NCI-H748 (cell line): ENCODE results near the gene MAPK8.

Source experiments
- DNase-seq: peaks from one replicate; lab custom pipeline; 2025; ENCODE audit not compliant: unreplicated experiment; lab: John Stamatoyannopoulos, UW

Gene MAPK8

DNA sequence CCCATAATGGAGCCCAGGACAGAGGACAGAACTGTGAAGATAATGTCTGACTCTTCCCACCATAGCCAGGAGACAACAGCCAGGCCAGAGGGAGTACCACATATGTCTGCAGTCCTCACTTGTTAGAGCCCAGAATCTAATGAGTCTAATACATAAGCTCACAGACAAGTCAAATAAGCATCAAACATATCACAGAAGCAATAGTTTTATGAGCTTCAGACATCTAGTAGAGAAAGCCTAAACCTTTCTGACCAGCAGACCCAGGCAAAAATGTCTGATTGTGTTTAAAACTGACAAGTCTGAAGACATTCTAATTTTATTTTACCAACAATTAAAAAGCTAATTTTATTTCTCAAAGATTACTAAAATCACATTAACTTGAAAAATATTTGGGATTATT is 75.5 kb downstream of the MAPK8 start:
- DNase-seq, result no peak

GRCh38 chr10:48382982-48383381 is 76.5 kb downstream of the MAPK8 start:
- no peak for DNase-seq

DNA sequence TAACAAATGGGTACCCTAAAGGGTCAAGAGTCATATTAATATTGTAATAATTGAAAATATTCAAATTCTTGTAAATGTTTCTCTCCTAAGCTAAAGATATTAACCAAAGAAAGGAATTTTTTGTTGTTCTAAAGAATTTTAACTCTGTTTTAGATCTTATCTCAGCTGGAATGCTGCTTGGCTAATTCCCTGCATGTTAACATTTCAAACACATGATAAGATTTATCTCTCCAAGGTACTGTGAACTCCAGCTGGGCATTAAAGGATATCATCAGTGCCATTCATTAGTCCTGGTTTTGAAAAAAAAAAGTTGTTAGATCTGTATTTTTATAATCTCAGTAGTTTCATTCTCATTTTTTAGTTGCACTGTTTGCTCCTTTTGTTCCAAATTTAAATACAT is 76.9 kb downstream of the MAPK8 start:
- no peak for DNase-seq

- no peak for DNase-seq
Measured at GRCh38 chr10:48384699-48384982, 78.2 kb downstream of the MAPK8 start.

DNA sequence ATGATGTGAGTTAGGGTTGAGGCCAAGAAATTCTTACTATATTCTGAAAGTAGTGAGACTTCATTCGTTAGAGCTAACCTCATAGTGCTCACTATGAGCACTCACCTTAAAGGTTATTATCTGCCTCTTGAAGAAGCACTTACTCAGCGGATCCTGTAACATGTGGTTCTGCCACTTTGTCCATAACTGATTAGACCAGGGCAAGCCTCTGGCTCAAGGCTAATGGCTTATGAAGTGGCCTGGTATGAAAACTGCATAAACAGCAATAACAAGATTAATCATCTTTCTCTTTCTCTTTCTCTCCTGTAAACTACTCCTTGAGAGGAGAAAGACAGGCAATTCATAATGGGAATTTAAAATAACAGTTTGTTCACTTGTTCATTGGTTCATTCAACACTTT is 82.8 kb downstream of the MAPK8 start:
- DNase-seq, result no peak

GRCh38 chr10:48389846-48390557 is 83.5 kb downstream of the MAPK8 start:
- no peak for DNase-seq

DNA sequence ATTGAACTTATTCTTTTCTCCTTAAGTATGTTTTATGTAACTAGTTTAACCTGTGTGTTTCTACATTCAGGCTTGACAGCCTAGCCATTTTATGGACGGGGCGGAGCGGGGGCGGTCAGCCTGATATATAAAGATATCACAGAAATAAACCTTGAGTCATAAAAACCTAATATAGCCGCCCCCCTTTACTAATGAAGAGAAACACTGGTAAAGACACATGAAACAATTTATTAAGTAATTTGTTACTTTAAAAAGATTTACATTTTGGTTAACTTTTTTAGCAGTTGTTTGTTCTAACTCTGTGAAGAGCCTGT is 84.0 kb downstream of the MAPK8 start:
- no peak for DNase-seq

- DNase-seq, result no peak
Measured at GRCh38 chr10:48390933-48391845, 84.7 kb downstream of the MAPK8 start.

GRCh38 chr10:48391994-48392393 is 85.5 kb downstream of the MAPK8 start:
- DNase-seq, result no peak

DNA sequence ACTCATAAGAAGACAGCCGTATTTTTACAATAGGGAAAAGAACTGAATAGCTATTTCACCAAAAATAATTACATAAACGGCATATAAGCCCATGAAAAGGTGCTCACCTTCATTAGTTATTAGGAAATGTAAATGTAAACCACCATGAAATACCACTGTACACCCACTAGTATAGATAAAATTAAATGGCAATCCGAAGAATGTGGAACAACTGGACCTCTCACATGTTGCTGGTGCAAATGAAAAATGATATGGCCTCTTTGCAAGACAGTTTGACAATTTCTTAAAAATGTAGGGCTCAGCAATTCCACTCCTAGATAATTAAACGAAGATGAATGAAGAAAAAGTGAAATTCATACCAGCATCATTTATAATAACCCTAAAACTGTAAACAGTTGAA is 91.8 kb downstream of the MAPK8 start:
- no peak for DNase-seq

- DNase-seq, result no peak
Measured at GRCh38 chr10:48399056-48399541, 92.6 kb downstream of the MAPK8 start.

DNA sequence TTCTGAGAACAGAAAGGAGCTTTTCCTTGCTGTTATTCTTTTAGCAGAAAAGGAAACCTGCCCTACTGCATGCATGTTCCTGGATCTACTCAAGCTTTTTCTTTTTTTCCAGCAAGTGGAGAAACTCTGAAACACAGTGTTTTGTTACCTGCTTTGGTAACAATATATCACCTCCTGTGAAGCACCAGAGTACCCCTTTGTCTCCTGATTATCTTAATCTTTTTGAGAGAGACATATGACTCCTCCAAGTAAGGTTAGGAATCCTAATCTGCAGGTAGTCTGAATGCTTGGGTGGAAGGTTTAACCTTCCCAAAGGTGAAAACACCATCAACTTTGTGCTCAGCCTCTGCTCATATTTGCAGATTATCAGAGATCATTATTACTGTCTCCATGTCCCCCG is 93.1 kb downstream of the MAPK8 start:
- no peak for DNase-seq

GRCh38 chr10:48400129-48400849 is 93.8 kb downstream of the MAPK8 start:
- no peak for DNase-seq

GRCh38 chr10:48400850-48401220 is 94.4 kb downstream of the MAPK8 start:
- no peak for DNase-seq

DNA sequence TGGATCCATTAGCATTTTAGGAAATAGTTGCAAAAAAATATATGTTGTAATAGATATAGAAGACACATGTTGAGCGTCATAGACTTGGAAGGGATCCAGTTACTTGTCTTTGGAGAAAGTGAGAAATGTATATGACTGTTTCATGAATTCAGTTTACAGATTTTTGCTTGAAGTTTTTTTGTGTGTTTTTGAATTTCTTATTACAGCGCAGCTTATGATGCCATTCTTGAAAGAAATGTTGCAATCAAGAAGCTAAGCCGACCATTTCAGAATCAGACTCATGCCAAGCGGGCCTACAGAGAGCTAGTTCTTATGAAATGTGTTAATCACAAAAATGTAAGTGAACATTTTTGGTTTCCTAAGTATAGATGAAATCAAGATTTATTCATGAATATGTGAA is 98.2 kb downstream of the MAPK8 start:
- no peak for DNase-seq

DNA sequence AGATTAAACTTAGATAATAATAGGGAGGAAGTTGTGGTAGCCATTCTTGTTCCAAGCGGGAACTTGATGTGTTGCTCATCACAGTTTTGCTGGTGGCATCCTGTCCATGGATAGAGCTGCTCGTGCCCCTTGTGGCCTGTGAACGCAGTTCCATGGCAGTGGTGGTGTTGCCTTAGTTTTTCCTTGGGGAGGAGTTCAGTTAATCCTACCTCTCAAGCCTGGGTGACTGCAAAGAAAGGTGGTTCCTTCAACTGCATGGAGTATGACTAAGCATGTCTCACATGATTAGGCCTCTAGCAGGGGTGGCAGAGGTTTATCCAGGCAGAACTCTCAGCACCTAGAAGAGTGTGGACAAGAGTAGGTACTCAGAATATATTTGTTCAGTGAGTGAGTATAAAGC is 99.7 kb downstream of the MAPK8 start:
- no peak for DNase-seq

DNA sequence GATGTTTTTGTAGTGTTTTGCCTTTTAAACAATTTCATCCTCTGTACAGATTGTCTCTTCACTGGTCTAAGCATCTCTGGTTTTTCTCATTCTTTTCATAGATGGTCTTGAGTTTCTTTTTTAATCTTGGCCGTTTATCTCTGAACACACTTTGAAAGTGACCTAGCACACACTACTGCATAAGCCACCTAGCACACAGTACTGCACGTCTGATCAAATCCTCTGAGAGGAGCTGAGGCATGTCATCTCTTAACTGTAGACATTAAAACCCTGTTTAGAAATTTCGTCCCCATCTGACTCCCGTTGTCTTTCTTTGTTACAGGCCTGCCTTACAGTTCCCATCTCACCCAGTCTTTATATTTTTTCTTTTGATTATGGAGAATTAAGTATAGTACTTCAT is 100.2 kb downstream of the MAPK8 start:
- DNase-seq, result no peak

DNA sequence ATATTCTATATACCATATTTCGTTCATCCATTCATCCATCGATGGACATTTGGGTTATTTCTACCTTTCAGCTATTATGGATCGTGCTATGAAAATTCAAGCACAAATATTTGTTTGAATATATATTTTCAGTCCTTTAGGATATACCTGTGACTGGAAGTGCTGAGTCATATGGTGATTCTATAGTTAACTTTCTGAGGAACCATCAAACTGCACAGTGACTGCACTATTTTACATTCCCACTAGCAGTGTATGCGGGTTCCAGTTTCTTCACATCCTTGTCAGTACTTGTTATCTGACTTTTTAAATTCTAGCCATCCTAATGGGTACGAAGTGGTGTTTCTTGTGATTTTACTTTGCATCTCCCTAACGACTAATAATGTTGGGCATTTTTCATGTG is 104.0 kb downstream of the MAPK8 start:
- no peak for DNase-seq

DNA sequence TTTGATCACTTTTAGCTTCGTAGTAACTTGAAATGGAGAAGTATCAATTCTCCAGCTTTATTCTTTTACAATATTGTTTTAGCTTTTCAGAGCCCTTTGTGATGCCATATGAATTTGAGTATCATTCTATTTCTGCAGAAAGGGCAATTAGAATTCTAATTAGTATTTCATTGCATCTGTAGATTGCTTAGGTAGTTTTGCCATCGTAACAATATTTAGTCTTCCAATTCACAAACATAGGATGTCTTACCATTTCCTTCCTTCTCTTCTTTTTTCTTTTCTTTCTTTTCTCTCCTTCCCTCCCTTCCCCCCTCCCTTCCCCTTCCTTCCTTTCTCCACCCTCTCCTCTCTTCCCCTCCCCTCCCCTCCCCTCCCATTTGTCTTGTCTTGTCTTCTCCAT is 105.0 kb downstream of the MAPK8 start:
- no peak for DNase-seq

- DNase-seq, result no peak
Measured at GRCh38 chr10:48412081-48412480, 105.6 kb downstream of the MAPK8 start.

DNA sequence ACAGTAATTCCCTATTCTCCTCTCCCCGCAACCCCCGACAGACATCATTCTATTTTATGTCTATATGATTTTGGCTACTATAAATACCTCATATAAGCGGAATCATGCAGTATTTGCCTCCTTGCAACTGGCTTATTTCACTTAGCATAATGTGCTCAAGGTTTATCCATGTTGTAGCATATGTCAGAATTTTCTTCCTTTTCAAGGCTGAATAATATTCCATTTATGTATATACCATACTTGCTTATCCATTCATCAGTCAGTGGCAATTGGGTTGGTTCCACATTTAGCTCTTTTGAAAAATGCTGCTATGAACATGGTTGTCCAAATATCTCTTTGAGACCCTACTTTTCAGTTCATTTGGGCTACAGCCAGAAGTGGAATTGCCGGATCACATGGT is 106.5 kb downstream of the MAPK8 start:
- DNase-seq, result no peak

DNA sequence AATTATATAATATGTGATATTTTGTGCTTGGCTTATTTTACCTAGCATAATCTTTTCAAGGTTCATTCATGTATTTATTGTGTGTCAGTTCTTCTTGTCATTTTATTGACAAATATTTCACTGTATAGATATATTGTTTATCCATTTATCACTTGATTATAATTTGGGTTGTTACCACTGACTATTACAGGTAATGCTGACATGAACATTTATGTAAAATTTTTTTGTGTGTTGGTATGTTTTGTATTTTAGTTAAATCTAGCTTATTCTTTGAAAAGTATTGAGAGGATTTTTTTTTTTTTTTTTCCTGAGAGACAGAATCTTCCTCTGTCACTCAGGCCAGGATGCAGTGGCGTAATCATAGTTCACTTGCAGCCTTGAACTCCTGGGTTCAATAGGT is 107.7 kb downstream of the MAPK8 start:
- no peak for DNase-seq
